Kidney (tissue), 14 donors: Measurements from ENCODE around the gene MX2. TPM values are rescaled to one million over a fixed set of nuclear protein-coding genes. Genes with fewer than 3 reads are reported as not detected.

ENCODE experiments used
- DNase-seq, 5 donors: peaks; one replicate each; pipeline ENCODE4 v3.0.0-alpha.2; 2013 to 2020
- FAIRE-seq: peaks from 2 replicates; lab custom pipeline; 2012; peaks lifted over from hg19 to GRCh38; lab: Jason Lieb, UNC
- H3K27ac ChIP-seq, 2 donors: one replicate each; pipeline ENCODE4 v1.7.0; 2013; ENCODE audit warnings: low read depth in 2 of 2, low read length in 2 of 2, inconsistent platforms in 1 of 2
- H3K27me3 ChIP-seq: one replicate; pipeline ENCODE4 v1.7.1; 2013; ENCODE audit warnings: low read length, inconsistent platforms; ENCODE audit not compliant: control insufficient read depth, insufficient read depth
- H3K36me3 ChIP-seq, 3 donors: one replicate each; pipeline versions ENCODE4 v1.7.0 to v1.7.1; 2013; ENCODE audit warnings: low read length in 3 of 3, control low read depth in 1 of 3, inconsistent platforms in 1 of 3; ENCODE audit not compliant: insufficient read depth in 3 of 3, control insufficient read depth in 2 of 3
- H3K4me1 ChIP-seq, 3 donors: one replicate each; pipeline versions ENCODE4 v1.7.0 to v1.7.1; 2013; ENCODE audit warnings: low read length in 3 of 3, inconsistent platforms in 1 of 3, low read depth in 1 of 3; ENCODE audit not compliant: control insufficient read depth in 2 of 3, insufficient read depth in 2 of 3
- H3K4me3 ChIP-seq, 3 donors: one replicate each; pipeline versions ENCODE4 v1.7.0 to v1.8.1; 2013; ENCODE audit warnings: low read length in 3 of 3, control low read depth in 1 of 3, inconsistent platforms in 1 of 3
- H3K9ac ChIP-seq, 3 donors: one replicate each; pipeline versions ENCODE4 v1.7.0 to v1.7.1; 2013; ENCODE audit warnings: low read length in 3 of 3, control low read depth in 1 of 3, inconsistent platforms in 1 of 3
- H3K9me3 ChIP-seq, 3 donors: one replicate each; pipeline versions ENCODE4 v1.7.0 to v1.7.1; 2013; ENCODE audit warnings: low read length in 3 of 3, control low read depth in 1 of 3, inconsistent platforms in 1 of 3; ENCODE audit not compliant: control insufficient read depth in 2 of 3, insufficient read depth in 1 of 3
- intact Hi-C: fragments of 100-400 bp; cut with DNase I; formaldehyde crosslinking; loops from one replicate; pipeline ENCODE4 v1.11.1; 2022
- polyA plus RNA-seq: library from polyadenylated mRNA; stranded (reverse); fragments of 350-450 nt; fragmentation: Illumina TruSeq; extraction: RNeasy Lipid Tissue Mini Kit (QIAGEN cat#74804); gene quantifications from one replicate; pipeline ENCODE4 v1.2.3, GENCODE V29; 2014; ENCODE audit warnings: low read depth, low replicate concordance; ENCODE audit not compliant: insufficient read depth
- total RNA-seq: library from RNA; stranded (reverse); fragmentation: NEBNext Ultra II Directional; extraction: Animal tissue kit (Norgen Biotek cat#: 25700); gene quantifications from one replicate; pipeline ENCODE4 v1.2.1, GENCODE V29; 2021
- TF ChIP-seq, protein P1 (sequence below): IDR thresholded peaks from 3 replicates; pipeline ENCODE4 v1.5.1; 2012; ENCODE audit warnings: mild to moderate bottlenecking, moderate library complexity, borderline replicate concordance; ENCODE audit not compliant: insufficient read depth; ENCODE audit errors: extremely low read depth
- donor health status: control.
- donor health status: control.
- donor health status: control.
- donor health status: control.
- donor health status: control.
- donor health status: DM: yes; HTN: yes; CAD: no.
- donor health status: Normal renal cell carcinoma (clear cell type).

The MX2 gene
- total and polyA plus RNA-seq, 2 donors from 2014 or later = 4.3 to 11.7 TPM

DNA sequence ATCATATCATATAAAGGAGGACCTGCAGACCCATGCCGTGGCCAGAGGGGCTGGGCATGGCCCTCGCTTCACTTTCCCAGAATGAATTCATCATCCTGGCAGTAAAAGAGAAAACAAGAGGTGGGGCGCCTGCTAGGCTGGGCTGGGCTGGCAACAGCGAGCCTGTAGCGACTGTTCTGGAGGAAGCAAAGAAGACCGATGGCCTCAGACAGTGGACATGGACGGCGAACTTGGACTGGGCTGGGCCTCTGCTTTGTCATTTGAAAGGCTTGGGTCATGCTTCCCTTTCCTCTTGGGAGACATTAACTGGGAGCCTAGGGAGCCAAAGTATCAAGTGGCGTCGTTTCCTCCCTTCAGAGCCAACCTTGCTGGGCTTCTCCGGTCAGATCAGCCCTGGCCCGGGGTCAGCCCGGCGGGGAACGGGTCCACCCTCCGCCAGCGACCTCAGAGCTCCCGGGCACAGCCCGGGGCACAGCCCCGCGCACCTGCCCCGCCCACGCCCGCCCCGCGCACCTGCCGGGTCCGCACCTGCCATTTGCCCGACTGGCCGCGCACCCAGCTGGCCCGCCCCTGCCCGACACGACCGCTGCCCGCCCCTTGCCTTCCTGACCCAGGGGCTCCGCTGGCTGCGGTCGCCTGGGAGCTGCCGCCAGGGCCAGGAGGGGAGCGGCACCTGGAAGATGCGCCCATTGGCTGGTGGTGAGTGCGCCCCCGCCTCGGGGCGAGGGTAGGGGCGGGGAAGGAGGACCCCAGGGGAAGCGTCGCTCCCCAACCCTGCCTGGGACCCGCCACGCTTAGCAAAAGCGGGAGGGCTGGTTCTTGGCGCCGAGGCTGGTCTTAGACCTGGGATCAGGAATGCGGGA is 45.4 kb upstream of the MX2 start, which contains the start of gene FAM3B:
FAM3B (plus strand) TSS at position 602 of the 863 bp plus-strand sequence; CDS start at position 681, 79 bp downstream.
- no peak for FAIRE-seq
- no peaks in the 10 kb centered on the region for H3K36me3 ChIP-seq
- peak within 1 kb of the TSS; percentile 42 to 63 for H3K27ac ChIP-seq
- H3K4me1 ChIP-seq = no peaks in the 10 kb centered on the region
- H3K9ac ChIP-seq = peak within 1 kb of the TSS in 2 of 3 donors; percentile 7 to 72
- peak; percentile 53 to 80 (median 62) for DNase-seq
- TF ChIP-seq, protein P1, sequence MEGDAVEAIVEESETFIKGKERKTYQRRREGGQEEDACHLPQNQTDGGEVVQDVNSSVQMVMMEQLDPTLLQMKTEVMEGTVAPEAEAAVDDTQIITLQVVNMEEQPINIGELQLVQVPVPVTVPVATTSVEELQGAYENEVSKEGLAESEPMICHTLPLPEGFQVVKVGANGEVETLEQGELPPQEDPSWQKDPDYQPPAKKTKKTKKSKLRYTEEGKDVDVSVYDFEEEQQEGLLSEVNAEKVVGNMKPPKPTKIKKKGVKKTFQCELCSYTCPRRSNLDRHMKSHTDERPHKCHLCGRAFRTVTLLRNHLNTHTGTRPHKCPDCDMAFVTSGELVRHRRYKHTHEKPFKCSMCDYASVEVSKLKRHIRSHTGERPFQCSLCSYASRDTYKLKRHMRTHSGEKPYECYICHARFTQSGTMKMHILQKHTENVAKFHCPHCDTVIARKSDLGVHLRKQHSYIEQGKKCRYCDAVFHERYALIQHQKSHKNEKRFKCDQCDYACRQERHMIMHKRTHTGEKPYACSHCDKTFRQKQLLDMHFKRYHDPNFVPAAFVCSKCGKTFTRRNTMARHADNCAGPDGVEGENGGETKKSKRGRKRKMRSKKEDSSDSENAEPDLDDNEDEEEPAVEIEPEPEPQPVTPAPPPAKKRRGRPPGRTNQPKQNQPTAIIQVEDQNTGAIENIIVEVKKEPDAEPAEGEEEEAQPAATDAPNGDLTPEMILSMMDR = no peak
- no peaks in the 10 kb centered on the region for H3K27me3 ChIP-seq
- intact Hi-C loops = no loop called here
- peak within 1 kb of the TSS; percentile 39 to 66 (median 59) for H3K4me3 ChIP-seq
- H3K9me3 ChIP-seq = no peaks in the 10 kb centered on the region

DNA sequence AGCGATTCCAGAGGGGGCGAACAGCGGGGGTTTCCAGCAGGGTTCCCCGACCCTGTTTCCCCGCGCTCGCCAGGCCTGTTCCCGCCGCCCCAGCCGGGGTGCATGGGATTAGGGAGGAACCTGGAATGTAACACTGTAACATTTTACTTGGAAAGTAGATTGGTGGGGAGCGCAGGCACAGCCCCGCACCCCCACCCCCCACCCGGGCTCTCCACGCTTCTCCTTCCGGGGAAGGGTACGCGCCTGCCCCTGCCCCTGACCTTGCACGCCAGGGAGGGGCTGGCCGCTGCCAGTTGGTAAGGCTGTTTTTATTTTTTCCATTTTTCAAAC is 44.8 kb upstream of the MX2 start:
- H3K27me3 ChIP-seq = no peaks in the 10 kb centered on the region
- H3K4me3 ChIP-seq = peak overlapping the region; percentile 20 to 59 (median 26)
- no peak for FAIRE-seq
- peak overlapping the region in 1 of 3 donors; percentile 7 for H3K9ac ChIP-seq
- no peaks in the 10 kb centered on the region for H3K9me3 ChIP-seq
- no peak for DNase-seq
- TF ChIP-seq, protein P1 = no peak
- intact Hi-C loops = no loop called here
- no peaks in the 10 kb centered on the region for H3K4me1 ChIP-seq
- H3K36me3 ChIP-seq = no peaks in the 10 kb centered on the region
- H3K27ac ChIP-seq = peak overlapping the region; percentile 42 to 63

DNA sequence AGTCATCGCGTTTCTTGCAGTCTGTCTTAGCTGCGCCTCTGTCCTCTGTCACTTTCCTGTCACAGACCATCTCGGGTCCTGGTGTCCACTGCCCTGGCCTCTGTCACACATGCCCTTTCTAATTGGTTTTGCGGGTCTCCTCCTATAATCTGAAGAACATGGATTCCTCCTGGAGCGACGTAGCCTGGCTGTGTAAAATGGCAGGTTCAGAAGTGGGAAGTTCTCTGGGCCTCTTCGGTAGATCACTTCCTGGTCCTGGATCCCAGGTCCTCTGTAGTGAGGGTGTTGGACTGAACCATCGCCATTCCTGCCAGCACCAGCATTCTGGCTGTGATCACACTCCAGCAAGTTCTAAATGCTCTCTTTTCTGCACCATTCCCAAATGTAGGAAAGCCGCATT is 44.4 kb upstream of the MX2 start:
- no peak for FAIRE-seq
- Histone ChIP-seq H3K36me3 (no peaks in the 10 kb centered on the region), H3K27ac (peak overlapping the region; percentile 41 to 63), H3K9ac (no peak overlapping the region), H3K4me3 (peak overlapping the region in 2 of 3 donors; percentile 12 to 59), H3K27me3 (no peaks in the 10 kb centered on the region), H3K9me3 (no peaks in the 10 kb centered on the region), H3K4me1 (no peaks in the 10 kb centered on the region)
- peak in 1 of 5 donors; percentile 2 for DNase-seq
- TF ChIP-seq, protein P1 = no peak
- intact Hi-C loops = no loop called here
